SK-N-DZ (cell line): ENCODE results near the gene CHST11.
A peak's percentile ranks its signal among the peaks of the same experiment; 100 is the strongest.

Experiments
- DNase-seq: peaks from one replicate; pipeline ENCODE4 v3.0.0-alpha.2; 2015; ENCODE audit warnings: low spot score

The CHST11 gene

DNA sequence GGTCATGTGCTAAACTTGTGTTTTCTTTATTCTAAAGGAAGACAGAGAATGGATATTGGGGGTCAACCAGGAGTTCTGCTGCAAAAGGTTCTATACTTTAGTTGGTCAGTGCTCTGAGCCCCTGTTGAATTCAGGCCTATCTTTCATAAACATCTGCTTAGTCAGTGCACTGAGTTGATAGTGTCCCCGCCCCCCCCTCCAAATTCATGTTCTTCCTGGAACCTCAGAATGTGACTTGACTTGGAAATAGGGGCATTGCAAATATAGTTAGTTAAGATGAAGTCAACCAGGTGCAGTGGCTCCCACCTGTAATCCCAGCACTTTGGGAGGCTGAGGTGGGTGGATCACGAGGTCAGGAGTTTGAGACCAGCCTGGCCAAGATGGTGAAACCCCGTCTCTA, 23.3 kb downstream of the CHST11 start:
- DNase-seq: no peak

- no peak for DNase-seq
Observed at GRCh38 chr12:104480826-104481440, 24.2 kb downstream of the CHST11 start.

DNA sequence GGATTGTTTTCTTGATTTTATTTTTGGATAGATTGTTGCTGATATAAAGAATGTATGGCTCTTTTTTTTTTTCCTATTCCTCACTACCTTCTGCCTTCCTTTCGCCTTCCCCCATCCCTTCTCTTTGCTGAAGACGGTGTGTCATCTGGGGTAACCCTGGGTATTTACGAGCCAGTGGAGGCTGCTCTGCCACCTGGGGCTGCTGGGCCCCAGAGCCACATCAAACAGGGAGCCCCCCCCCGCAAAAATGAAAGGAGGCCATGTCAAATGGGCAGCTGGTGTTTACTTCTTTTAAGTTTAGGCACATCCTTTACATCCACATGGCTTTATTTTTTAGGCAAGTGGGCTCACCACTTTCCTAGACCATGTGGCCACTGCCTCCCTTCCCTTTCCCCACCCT, 25.4 kb downstream of the CHST11 start:
- no peak for DNase-seq

GRCh38 chr12:104482748-104483147, 26.0 kb downstream of the CHST11 start:
- no peak for DNase-seq

DNA sequence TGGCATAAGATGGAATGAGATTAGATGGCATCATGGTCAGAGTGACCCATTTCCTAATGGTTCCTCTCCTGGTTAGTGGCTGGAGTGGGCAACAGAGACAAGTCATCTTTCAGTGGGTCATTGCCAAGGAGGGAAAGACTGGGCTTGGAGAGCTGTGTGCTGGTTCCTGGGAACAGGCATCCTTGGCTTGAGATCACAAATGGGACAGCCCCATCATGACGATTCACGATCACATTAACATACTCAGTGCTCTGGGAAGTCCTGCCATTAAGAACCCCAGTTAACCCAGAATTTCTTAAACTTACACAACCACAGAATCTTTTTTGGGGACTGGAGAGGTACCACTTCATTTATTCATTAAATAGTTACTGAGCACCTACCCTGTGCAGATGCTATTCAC, 27.3 kb downstream of the CHST11 start:
- no peak for DNase-seq

GRCh38 chr12:104485651-104486362, 29.1 kb downstream of the CHST11 start:
- no peak for DNase-seq

DNA sequence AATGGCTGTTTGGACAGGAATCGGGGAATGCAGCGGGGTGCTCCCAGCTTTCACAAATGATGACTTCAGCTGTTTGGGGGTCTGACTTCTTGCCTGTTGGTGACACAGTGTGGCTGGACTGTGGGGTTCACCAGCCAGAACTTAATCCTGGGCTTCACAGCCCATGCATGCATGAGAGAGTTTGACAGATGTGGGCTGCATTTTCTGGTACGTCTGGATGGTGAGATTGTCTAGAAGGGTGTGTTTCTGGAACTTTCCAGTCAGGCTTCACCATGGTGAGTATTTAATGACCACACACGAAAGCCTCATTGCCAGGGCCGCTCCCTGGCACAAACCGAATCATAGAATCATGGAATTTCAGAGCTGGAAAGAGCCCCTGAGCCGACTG, 29.6 kb downstream of the CHST11 start:
- DNase-seq: no peak

- no peak for DNase-seq
Observed at GRCh38 chr12:104486943-104487819, 30.4 kb downstream of the CHST11 start.

DNA sequence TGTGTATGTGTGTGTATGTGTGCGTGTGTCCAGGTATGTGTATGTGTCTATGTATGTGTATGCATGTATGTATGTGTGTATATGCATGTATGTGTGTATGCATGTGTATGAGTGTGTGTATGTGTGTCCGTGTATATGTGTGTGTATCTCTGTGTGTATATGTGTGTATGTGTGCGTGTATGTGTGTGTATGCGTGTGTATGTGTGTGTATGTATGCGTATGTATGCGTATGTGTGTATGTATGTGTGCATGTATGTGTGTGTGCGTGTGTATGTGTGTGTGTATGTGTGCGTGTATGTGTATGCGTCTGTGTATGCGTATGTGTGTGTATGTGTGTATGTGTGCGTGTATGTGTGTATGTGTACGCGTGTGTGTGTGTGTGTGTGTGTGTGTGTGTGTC, 31.6 kb downstream of the CHST11 start:
- no peak for DNase-seq

DNA sequence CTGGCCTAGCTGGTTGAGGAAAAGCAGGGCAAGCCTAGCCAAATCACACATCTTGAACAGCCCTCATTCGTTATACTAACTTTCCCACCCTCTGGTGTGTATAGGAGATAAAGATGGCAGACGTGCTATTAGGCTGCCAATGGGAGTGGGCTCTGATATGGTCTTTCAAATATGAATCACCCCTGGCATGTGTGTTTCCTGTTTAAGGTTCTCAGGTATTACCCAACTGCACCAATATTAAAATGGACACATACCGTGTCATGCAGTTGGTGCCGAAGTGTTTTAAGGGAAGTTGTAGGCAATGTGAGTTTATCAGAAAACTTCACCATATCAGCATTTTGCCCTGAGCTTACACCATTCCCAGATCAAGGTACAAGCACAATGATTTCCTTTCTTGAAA, 33.4 kb downstream of the CHST11 start:
- DNase-seq: no peak

DNA sequence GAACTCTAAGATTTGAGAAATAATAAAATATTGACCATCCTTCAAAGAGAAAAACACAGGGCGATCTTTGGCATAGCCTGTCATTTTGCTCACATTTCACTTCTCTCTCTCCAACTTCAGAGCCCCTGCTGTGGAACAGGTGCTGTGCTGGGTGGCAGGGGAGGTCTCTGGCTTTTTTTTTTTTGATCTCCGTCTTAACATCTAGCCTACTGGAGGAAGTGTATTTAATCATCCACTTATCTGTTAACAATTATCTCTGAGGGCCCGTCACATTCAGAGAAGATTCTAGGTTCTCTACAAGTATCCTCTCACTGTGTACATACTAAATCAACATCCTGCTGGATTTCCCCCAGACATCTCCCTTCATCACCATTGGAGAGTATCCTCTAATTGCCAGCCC, 34.1 kb downstream of the CHST11 start:
- DNase-seq: no peak

DNA sequence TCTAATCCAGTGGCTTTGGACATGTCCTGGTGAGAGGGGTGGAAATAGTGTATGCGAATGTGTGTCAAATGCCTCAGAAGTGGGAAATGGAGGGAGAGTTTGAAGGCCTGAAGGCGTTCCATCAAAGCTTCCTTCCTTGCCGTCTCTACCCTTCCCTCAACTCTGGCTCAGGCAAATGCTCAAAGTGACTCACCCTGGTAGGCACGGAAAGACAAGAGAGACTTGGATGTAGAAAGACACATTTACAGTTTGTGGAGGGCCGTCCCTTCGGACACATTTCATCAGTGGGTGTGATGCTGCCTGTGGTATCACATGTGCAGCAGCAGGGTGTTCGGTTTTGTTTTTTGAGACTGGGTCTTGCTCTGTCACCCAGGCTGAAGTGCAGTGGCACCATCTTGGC, 36.7 kb downstream of the CHST11 start:
- no peak for DNase-seq

- DNase-seq: peak; percentile 47
Observed at GRCh38 chr12:104494137-104494792, 37.5 kb downstream of the CHST11 start.

DNA sequence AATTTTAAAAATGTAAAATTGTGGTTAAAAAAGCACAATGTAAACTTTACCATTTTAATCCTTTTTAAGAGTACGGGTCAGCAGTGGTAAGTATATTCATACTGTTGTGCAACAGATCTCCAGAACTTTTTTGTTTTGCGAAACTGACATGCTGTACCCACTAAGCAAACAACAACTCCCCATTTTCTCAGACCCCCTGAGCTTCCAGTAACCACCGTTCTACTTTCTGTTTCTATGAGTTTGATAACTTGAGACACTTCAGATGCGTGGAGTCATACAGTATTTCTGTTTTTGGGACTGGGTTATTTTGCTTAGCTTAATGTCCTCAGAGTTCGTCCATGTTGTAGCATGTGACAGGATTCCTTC, 38.0 kb downstream of the CHST11 start:
- DNase-seq: no peak

DNA sequence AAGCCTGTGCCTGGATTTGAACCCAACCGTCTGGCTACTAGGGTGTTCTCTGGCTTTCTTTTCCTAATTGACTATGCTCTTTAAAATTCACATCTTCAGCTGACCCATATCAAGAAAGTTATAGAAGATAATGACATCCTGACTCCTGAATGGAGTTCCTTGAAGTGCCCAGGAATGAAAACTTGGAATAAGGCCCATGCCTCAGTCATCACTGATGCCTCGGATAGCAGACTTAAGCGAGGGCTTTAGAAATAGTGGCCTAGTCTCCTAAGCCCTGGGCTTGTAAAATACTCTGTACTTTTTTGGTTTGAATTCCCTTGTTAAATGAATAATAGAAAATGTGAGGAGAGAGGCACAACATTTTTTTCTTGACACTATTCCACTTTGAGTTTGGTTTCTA, 39.0 kb downstream of the CHST11 start:
- DNase-seq: no peak

GRCh38 chr12:104496336-104496735, 39.6 kb downstream of the CHST11 start:
- DNase-seq: no peak

DNA sequence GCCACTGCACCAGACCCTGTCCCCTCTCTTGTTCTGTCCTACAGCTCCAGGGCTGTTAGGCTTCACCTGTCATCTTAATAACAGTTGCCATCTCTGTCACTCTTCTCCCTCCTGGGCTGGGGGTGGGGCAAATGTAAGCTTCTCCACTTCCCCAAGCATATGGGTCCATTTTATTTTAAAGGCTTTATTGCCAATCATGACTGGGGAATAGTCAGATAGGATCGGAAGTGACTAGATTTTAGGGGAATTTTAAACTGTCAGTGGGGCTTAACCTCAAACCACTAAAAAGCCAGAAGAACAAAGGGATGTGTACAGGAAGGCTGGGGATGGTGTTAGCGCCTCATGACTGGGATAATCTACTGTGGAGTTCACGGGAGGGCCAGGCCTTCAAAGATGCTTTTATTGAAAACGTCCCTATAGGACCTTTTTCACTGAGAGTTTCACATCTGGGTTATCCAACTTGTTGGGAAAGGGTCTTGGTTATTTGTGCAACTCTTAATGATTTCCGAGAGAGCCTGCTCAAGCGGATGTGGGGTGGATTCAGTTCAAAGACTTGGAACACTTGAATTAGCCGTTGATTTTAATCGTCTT, 41.6 kb downstream of the CHST11 start:
- peak; percentile 58 for DNase-seq

DNA sequence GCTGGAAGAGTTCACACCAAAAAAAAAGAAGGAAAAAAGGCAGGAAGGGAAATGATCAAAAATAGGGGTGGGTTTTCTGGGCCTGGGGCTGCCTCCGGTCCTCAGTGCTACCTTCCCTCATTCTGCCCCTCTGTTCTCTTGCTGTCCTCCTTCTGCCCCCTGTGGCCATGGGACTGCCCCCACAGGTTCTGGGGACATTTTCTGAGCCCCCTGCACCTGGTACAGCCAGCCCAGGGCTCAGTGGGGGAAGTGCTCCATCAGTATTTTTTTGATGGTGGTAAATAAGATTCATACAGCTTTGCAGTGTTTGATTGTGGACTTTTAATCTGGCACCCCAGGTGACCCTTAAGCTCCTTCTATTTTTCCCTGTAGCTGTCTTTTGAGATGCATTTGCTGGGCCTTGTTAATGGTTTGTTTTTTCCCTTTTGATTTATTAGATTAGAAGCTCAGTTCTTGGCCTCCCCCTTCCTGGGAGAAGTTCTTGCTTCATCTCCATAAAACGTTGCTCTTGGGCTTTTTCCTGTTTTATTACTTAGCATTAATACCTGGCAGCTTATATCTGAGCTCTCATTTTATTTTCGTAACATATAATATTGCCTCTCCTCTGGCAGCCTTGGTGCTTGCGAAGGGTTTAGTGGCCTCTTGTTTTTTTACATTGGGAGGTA, 43.1 kb downstream of the CHST11 start:
- no peak for DNase-seq

DNA sequence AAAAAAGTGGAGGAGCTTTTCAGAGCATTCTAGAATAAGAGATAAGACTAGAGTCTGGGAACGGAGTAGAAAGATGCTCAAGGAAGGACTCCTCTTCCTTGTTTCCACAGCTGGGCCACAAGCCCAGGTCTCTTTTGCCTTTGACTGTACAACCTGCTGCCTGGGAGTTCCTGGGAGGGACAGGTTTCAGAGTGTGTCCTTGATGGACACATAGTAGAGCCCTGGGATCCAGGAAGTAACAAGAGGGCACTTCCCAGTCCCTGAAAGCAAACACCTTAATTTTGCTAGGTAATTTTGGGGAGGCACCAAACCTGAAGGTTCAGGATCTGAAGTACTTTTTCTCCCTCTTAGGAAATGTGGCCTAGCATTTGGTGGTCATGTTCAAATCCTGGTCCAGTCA, 44.4 kb downstream of the CHST11 start:
- no peak for DNase-seq

GRCh38 chr12:104501660-104502059, 44.9 kb downstream of the CHST11 start:
- DNase-seq: no peak

DNA sequence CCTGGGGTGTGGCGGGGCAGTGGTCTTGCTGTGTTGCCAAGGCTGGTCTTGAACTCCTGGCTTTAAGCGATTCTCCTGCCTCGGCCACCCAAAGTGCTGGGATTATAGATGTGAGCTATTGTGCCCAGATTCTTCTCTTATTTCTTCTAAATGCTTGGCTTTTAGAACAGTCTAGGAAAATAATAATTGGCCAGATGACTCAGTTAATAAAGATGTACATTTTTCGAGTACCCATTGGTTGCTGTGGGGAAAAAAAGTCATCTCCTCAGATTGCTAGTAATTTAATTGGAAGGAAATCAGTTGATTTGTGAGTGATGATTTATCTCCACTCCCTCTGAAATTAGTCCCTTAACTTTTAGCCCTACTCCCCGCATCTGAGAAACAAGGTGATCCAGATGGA, 45.5 kb downstream of the CHST11 start:
- no peak for DNase-seq
